ENCODE data around the gene ARIH1.
"Not testable (repeated sequence)": the region's sequence is repeated elsewhere in the genome, so short reads cannot be mapped to it uniquely, and the experiment has no call there.

Gene ARIH1

DNA sequence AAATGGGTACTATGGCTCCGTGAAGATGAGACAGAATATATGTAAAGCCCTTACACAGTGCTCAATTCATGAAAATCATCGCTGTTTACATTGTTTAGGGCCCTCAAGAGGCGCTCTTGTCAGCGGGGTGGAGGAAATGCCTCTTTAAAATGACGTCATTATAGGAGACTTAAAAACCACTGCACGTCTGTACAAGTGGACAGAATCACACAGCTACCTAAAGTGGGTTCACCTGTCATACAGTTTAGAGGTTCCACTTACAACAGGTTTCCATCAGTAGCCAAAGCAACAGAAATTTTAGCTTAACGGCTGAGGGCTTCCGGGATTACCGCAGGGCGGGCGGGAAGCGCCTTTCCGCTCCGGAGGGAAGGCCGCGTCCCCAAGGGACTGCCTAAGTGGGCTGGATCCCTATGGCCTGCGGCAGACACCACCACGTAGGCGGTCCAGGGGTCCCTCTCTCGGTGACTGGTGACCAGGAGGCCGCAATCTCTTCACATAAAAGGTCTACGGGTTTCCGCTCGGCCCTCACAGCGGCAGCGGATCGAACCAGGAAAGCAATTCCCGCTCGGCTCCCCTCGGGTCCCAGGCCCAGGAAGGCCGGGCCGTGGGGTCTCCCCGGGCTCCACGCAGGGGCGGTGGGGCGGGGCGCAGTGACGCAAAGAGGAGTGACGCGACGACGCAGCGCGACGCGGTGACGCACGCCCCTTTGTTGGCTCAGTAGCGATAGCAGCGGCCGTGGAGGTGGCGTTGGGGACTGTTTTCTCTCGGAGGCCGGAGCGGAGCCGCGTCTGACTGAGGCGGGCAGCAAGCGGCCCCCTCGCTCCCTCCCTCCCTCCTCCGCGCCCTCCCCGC lies at the start of gene ARIH1:
ARIH1 (plus strand) TSS at position 717 of the 852 bp plus-strand sequence. CDS start 310 bp downstream, outside the sequence.
- no peaks in the 10 kb centered on the region for H3K27me3 ChIP-seq (ENCODE audit: control insufficient read depth, insufficient read depth, low read length)
- peak within 1 kb of the TSS; percentile 99 for H3K4me3 ChIP-seq (ENCODE audit: low read length)
- peak within 1 kb of the TSS; percentile 100 for H3K27ac ChIP-seq (ENCODE audit: low read depth, low read length)
- peaks cover 30% of the 10 kb centered on the region for H3K4me1 ChIP-seq (ENCODE audit: control insufficient read depth, insufficient read depth, low read length)
- H3K36me3 ChIP-seq (ENCODE audit: control insufficient read depth, insufficient read depth, low read length) = peaks cover 8% of the 10 kb centered on the region
- H3K9ac ChIP-seq (ENCODE audit: low read length) = peak within 1 kb of the TSS; percentile 100

GRCh38 chr15:72426753-72427152 lies 47.4 kb upstream of the ARIH1 start:
- H3K4me1 ChIP-seq (ENCODE audit: control insufficient read depth, insufficient read depth, low read length) = no peaks in the 10 kb centered on the region
- H3K27me3 ChIP-seq (ENCODE audit: control insufficient read depth, insufficient read depth, low read length) = no peaks in the 10 kb centered on the region
- no peak overlapping the region for H3K4me3 ChIP-seq (ENCODE audit: low read length)

GRCh38 chr15:72437650-72438316 lies 36.3 kb upstream of the ARIH1 start:
- Histone ChIP-seq H3K27ac (ENCODE audit: low read depth, low read length) (no peak overlapping the region), H3K9ac (ENCODE audit: low read length) (no peak overlapping the region), H3K4me1 (ENCODE audit: control insufficient read depth, insufficient read depth, low read length) (no peaks in the 10 kb centered on the region)

More at GRCh38 chr15:72426753-72427152, 47.4 kb upstream of the ARIH1 start:
- Histone ChIP-seq H3K9ac (ENCODE audit: low read length) (no peak overlapping the region), H3K36me3 (ENCODE audit: control insufficient read depth, insufficient read depth, low read length) (no peaks in the 10 kb centered on the region), H3K27ac (ENCODE audit: low read depth, low read length) (no peak overlapping the region)

GRCh38 chr15:72442848-72443247 lies 31.3 kb upstream of the ARIH1 start:
- H3K27ac ChIP-seq (ENCODE audit: low read depth, low read length); H3K36me3 ChIP-seq (ENCODE audit: control insufficient read depth, insufficient read depth, low read length); H3K4me1 ChIP-seq (ENCODE audit: control insufficient read depth, insufficient read depth, low read length); H3K27me3 ChIP-seq (ENCODE audit: control insufficient read depth, insufficient read depth, low read length); H3K4me3 ChIP-seq (ENCODE audit: low read length); H3K9ac ChIP-seq (ENCODE audit: low read length): not testable (repeated sequence)

More at GRCh38 chr15:72437650-72438316, 36.3 kb upstream of the ARIH1 start:
- Histone ChIP-seq H3K4me3 (ENCODE audit: low read length) (no peak overlapping the region), H3K36me3 (ENCODE audit: control insufficient read depth, insufficient read depth, low read length) (no peaks in the 10 kb centered on the region), H3K27me3 (ENCODE audit: control insufficient read depth, insufficient read depth, low read length) (no peaks in the 10 kb centered on the region)

DNA sequence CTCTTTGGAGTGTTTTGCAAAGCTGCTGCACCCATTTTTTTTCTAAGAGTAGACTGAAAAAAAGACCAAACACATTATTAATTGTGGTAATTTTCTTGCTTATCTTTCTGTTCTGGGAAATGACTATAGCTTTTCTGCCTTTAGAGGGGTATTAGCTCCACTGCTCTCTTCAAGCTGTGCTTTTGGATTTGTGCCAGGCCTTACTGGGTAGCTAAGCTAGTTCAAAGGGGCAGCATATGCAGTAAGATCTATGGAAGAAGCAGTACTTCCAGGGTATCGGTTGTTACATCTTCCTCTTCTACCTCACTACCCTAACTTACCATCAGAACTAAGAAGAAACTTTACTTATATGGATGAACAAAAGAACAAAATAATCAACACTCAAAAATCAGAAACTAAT lies 28.7 kb upstream of the ARIH1 start:
- Histone ChIP-seq H3K9ac (ENCODE audit: low read length) (no peak overlapping the region), H3K4me3 (ENCODE audit: low read length) (no peak overlapping the region), H3K27me3 (ENCODE audit: control insufficient read depth, insufficient read depth, low read length) (no peaks in the 10 kb centered on the region), H3K4me1 (ENCODE audit: control insufficient read depth, insufficient read depth, low read length) (no peaks in the 10 kb centered on the region), H3K36me3 (ENCODE audit: control insufficient read depth, insufficient read depth, low read length) (no peaks in the 10 kb centered on the region), H3K27ac (ENCODE audit: low read depth, low read length) (no peak overlapping the region)

GRCh38 chr15:72450805-72451204 lies 23.3 kb upstream of the ARIH1 start:
- Histone ChIP-seq H3K9ac (ENCODE audit: low read length) (no peak overlapping the region), H3K27me3 (ENCODE audit: control insufficient read depth, insufficient read depth, low read length) (no peaks in the 10 kb centered on the region), H3K4me1 (ENCODE audit: control insufficient read depth, insufficient read depth, low read length) (no peaks in the 10 kb centered on the region), H3K4me3 (ENCODE audit: low read length) (no peak overlapping the region), H3K36me3 (ENCODE audit: control insufficient read depth, insufficient read depth, low read length) (no peaks in the 10 kb centered on the region), H3K27ac (ENCODE audit: low read depth, low read length) (no peak overlapping the region)

DNA sequence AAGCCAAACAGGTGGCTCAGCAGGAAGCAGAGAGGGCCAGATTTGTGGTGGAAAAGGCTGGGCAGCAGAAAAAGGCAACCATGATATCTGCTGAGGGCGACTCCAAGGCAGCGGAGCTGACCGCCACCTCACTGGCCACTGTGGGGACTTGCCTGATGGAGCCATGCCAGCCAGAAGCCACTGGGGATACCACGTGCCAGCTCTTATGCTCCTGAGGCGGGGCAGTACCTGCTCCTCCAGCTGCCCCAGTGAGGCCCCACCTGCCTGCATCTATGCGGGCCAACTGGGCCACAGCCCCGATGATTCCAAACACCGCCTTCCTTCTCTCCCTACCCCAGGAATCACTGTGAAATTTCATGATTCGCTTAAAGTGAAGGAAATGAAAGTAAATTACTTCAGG lies 22.9 kb upstream of the ARIH1 start:
- no peaks in the 10 kb centered on the region for H3K4me1 ChIP-seq (ENCODE audit: control insufficient read depth, insufficient read depth, low read length)
- H3K27me3 ChIP-seq (ENCODE audit: control insufficient read depth, insufficient read depth, low read length) = no peaks in the 10 kb centered on the region
- H3K27ac ChIP-seq (ENCODE audit: low read depth, low read length) = no peak overlapping the region
- no peaks in the 10 kb centered on the region for H3K36me3 ChIP-seq (ENCODE audit: control insufficient read depth, insufficient read depth, low read length)
- no peak overlapping the region for H3K9ac ChIP-seq (ENCODE audit: low read length)
- H3K4me3 ChIP-seq (ENCODE audit: low read length) = no peak overlapping the region

GRCh38 chr15:72456684-72457083 lies 17.4 kb upstream of the ARIH1 start:
- H3K36me3 ChIP-seq (ENCODE audit: control insufficient read depth, insufficient read depth, low read length) = no peaks in the 10 kb centered on the region
- no peaks in the 10 kb centered on the region for H3K4me1 ChIP-seq (ENCODE audit: control insufficient read depth, insufficient read depth, low read length)
- no peaks in the 10 kb centered on the region for H3K27me3 ChIP-seq (ENCODE audit: control insufficient read depth, insufficient read depth, low read length)
- H3K27ac ChIP-seq (ENCODE audit: low read depth, low read length) = no peak overlapping the region
- H3K9ac ChIP-seq (ENCODE audit: low read length) = no peak overlapping the region
- H3K4me3 ChIP-seq (ENCODE audit: low read length) = no peak overlapping the region

- no peak overlapping the region for H3K9ac ChIP-seq (ENCODE audit: low read length)
Observed at GRCh38 chr15:72460402-72460801, 13.7 kb upstream of the ARIH1 start.

GRCh38 chr15:72463702-72464101 lies 10.4 kb upstream of the ARIH1 start:
- no peak overlapping the region for H3K4me3 ChIP-seq (ENCODE audit: low read length)
- H3K27me3 ChIP-seq (ENCODE audit: control insufficient read depth, insufficient read depth, low read length) = no peaks in the 10 kb centered on the region
- H3K36me3 ChIP-seq (ENCODE audit: control insufficient read depth, insufficient read depth, low read length) = no peaks in the 10 kb centered on the region
- H3K27ac ChIP-seq (ENCODE audit: low read depth, low read length) = no peak overlapping the region
- no peak overlapping the region for H3K9ac ChIP-seq (ENCODE audit: low read length)
- no peaks in the 10 kb centered on the region for H3K4me1 ChIP-seq (ENCODE audit: control insufficient read depth, insufficient read depth, low read length)

More at GRCh38 chr15:72460402-72460801, 13.7 kb upstream of the ARIH1 start:
- Histone ChIP-seq H3K27ac (ENCODE audit: low read depth, low read length) (no peak overlapping the region), H3K27me3 (ENCODE audit: control insufficient read depth, insufficient read depth, low read length) (no peaks in the 10 kb centered on the region), H3K4me3 (ENCODE audit: low read length) (no peak overlapping the region), H3K36me3 (ENCODE audit: control insufficient read depth, insufficient read depth, low read length) (no peaks in the 10 kb centered on the region), H3K4me1 (ENCODE audit: control insufficient read depth, insufficient read depth, low read length) (no peaks in the 10 kb centered on the region)

- no peak overlapping the region for H3K9ac ChIP-seq (ENCODE audit: low read length)
- H3K27me3 ChIP-seq (ENCODE audit: control insufficient read depth, insufficient read depth, low read length) = no peaks in the 10 kb centered on the region
- no peak overlapping the region for H3K27ac ChIP-seq (ENCODE audit: low read depth, low read length)
- H3K4me1 ChIP-seq (ENCODE audit: control insufficient read depth, insufficient read depth, low read length) = no peaks in the 10 kb centered on the region
- no peak overlapping the region for H3K4me3 ChIP-seq (ENCODE audit: low read length)
- H3K36me3 ChIP-seq (ENCODE audit: control insufficient read depth, insufficient read depth, low read length) = no peaks in the 10 kb centered on the region
Observed at GRCh38 chr15:72464251-72464650, 9.9 kb upstream of the ARIH1 start.

- Histone ChIP-seq H3K36me3 (ENCODE audit: control insufficient read depth, insufficient read depth, low read length) (peaks cover 3% of the 10 kb centered on the region), H3K4me3 (ENCODE audit: low read length) (no peak overlapping the region), H3K4me1 (ENCODE audit: control insufficient read depth, insufficient read depth, low read length) (peaks cover 4% of the 10 kb centered on the region), H3K27ac (ENCODE audit: low read depth, low read length) (no peak overlapping the region), H3K27me3 (ENCODE audit: control insufficient read depth, insufficient read depth, low read length) (no peaks in the 10 kb centered on the region), H3K9ac (ENCODE audit: low read length) (no peak overlapping the region)
Observed at GRCh38 chr15:72468103-72468502, 6.0 kb upstream of the ARIH1 start.
